IMR-90 (cell line): ENCODE data around the gene NR4A2. TPM values are rescaled to one million over a fixed set of nuclear protein-coding genes. Genes with fewer than 3 reads are reported as not detected.

Source experiments
- ATAC-seq: fragments of 200-7000 bp; cut with Tn5 transposase; 2 replicates; pipeline ENCODE4 v1.9.1; 2020; ENCODE audit warnings: low read depth, mild to moderate bottlenecking, moderate library complexity
- BruUV-seq: library from RNA; stranded (reverse); fragments of 400-500 nt; replicated peaks from 2 replicates; lab custom pipeline; 2021; lab: Mats Ljungman, UMichigan
- CTCF ChIA-PET: fragments of 300-600 bp; formaldehyde crosslinking; extraction: SDS; loops from one replicate; lab custom pipeline; 2021; ENCODE audit warnings: antibody characterized with exemption; lab: Yijun Ruan, JAX
- POLR2A ChIA-PET: fragments of 300-600 bp; sonication (Branson Sonifier 250); formaldehyde crosslinking; loops from one replicate; lab custom pipeline; 2022; ENCODE audit warnings: antibody characterized with exemption; ENCODE audit not compliant: unreplicated experiment; lab: Charles Lee
- DNase-seq: peaks from one replicate; pipeline ENCODE4 v3.0.0; 2013
- H2AFZ ChIP-seq: replicated peaks from 2 replicates; pipeline ENCODE3; 2013; ENCODE audit warnings: low read length, mild to moderate bottlenecking; ENCODE audit not compliant: poor library complexity
- H2AK5ac ChIP-seq: 2 replicates; pipeline ENCODE4 v1.6.1; 2013; ENCODE audit warnings: low read depth, low read length, inconsistent platforms
- H2AK9ac ChIP-seq: replicated peaks from 2 replicates; pipeline ENCODE3; 2013; ENCODE audit warnings: mild to moderate bottlenecking, low read depth, low read length, moderate library complexity; ENCODE audit not compliant: poor library complexity
- H2BK120ac ChIP-seq: 2 replicates; pipeline ENCODE4 v1.6.1; 2013; ENCODE audit warnings: low read depth, low read length, inconsistent platforms
- H2BK15ac ChIP-seq: 3 replicates; pipeline ENCODE4 v1.6.1; 2013; ENCODE audit warnings: low read depth, low read length, inconsistent platforms
- H2BK20ac ChIP-seq: 2 replicates; pipeline ENCODE4 v1.6.1; 2013; ENCODE audit warnings: low read depth, mild to moderate bottlenecking, inconsistent platforms, low read length, moderate library complexity
- H2BK5ac ChIP-seq: 2 replicates; pipeline ENCODE4 v1.6.1; 2013; ENCODE audit warnings: mild to moderate bottlenecking, low read depth, low read length, inconsistent platforms; ENCODE audit not compliant: poor library complexity, severe bottlenecking
- H3K14ac ChIP-seq: replicated peaks from 2 replicates; pipeline ENCODE4 v1.6.1; 2013; ENCODE audit warnings: low read depth, low read length, inconsistent platforms
- H3K18ac ChIP-seq: 2 replicates; pipeline ENCODE4 v1.6.1; 2013; ENCODE audit warnings: low read depth, low read length, control low read depth
- H3K23ac ChIP-seq: 2 replicates; pipeline ENCODE4 v1.6.1; 2013; ENCODE audit warnings: low read depth, low read length, inconsistent platforms
- H3K27ac ChIP-seq: 2 replicates; pipeline ENCODE4 v1.5.1; 2013; ENCODE audit warnings: mild to moderate bottlenecking, control low read depth, low read length; ENCODE audit not compliant: insufficient read depth
- H3K27me3 ChIP-seq: 2 replicates; pipeline ENCODE4 v1.6.1; 2013; ENCODE audit warnings: low read length; ENCODE audit not compliant: control insufficient read depth, insufficient read depth
- H3K36me3 ChIP-seq: 2 replicates; pipeline ENCODE4 v1.6.1; 2013; ENCODE audit warnings: low read length, mixed read lengths; ENCODE audit not compliant: control insufficient read depth, insufficient read depth
- H3K4ac ChIP-seq: 2 replicates; pipeline ENCODE4 v1.6.1; 2013; ENCODE audit warnings: low read depth, low read length, inconsistent platforms
- H3K4me1 ChIP-seq: 2 replicates; pipeline ENCODE4 v1.6.1; 2013; ENCODE audit warnings: low read length, mixed read lengths; ENCODE audit not compliant: control insufficient read depth, insufficient read depth
- H3K4me2 ChIP-seq: 2 replicates; pipeline ENCODE4 v1.6.1; 2013; ENCODE audit warnings: low read depth, mild to moderate bottlenecking, control low read depth, low read length, moderate library complexity
- H3K4me3 ChIP-seq: 2 replicates; pipeline ENCODE4 v1.5.1; 2013; ENCODE audit warnings: low read depth, mild to moderate bottlenecking, control low read depth, low read length, moderate library complexity; ENCODE audit not compliant: insufficient read depth
- H3K56ac ChIP-seq: 2 replicates; pipeline ENCODE4 v1.6.1; 2013; ENCODE audit warnings: low read length, inconsistent platforms; ENCODE audit not compliant: insufficient read depth; ENCODE audit errors: extremely low read depth
- H3K79me1 ChIP-seq, 2 experiments: 2 replicates each; pipeline ENCODE4 v1.6.1; 2013; ENCODE audit warnings: low read length in 2 of 2, inconsistent platforms in 1 of 2, low read depth in 1 of 2
- H3K9ac ChIP-seq: 2 replicates; pipeline ENCODE4 v1.6.1; 2013; ENCODE audit warnings: low read depth, low read length, control low read depth
- H3K9me1 ChIP-seq: 2 replicates; pipeline ENCODE4 v1.6.1; 2013; ENCODE audit warnings: low read length, inconsistent platforms; ENCODE audit not compliant: insufficient read depth
- H3K9me3 ChIP-seq: 2 replicates; pipeline ENCODE4 v1.6.1; 2013; ENCODE audit warnings: low read length; ENCODE audit not compliant: control insufficient read depth, insufficient read depth
- H4K20me1 ChIP-seq: 2 replicates; pipeline ENCODE4 v1.6.1; 2013; ENCODE audit warnings: low read length, inconsistent platforms; ENCODE audit not compliant: insufficient read depth
- H4K5ac ChIP-seq: 2 replicates; pipeline ENCODE4 v1.6.1; 2013; ENCODE audit warnings: mild to moderate bottlenecking, low read depth, low read length, control low read depth
- H4K8ac ChIP-seq, 2 experiments: 2 replicates each; pipeline ENCODE4 v1.6.1; 2013; ENCODE audit warnings: low read depth in 2 of 2, low read length in 2 of 2, control low read depth in 1 of 2, inconsistent platforms in 1 of 2
- H4K91ac ChIP-seq: 2 replicates; pipeline ENCODE4 v1.6.1; 2013; ENCODE audit warnings: low read depth, low read length, inconsistent platforms; ENCODE audit not compliant: insufficient read depth
- FOS ChIP-seq: fragments of 150-350 bp; IDR thresholded peaks from 2 replicates; pipeline ENCODE4 v1.6.1; 2016; ENCODE audit warnings: low read depth, low read length
- MAZ ChIP-seq: IDR thresholded peaks from 2 replicates; pipeline ENCODE4 v1.6.1; 2012; ENCODE audit warnings: low read depth, mild to moderate bottlenecking, low read length, improper control_type of control experiment, moderate library complexity, borderline replicate concordance
- MXI1 ChIP-seq: IDR thresholded peaks from 2 replicates; pipeline ENCODE4 v1.6.1; 2012; ENCODE audit warnings: low read depth, mild to moderate bottlenecking, low read length, moderate library complexity, borderline replicate concordance
- NFE2L2 ChIP-seq: fragments of 150-350 bp; IDR thresholded peaks from 2 replicates; pipeline ENCODE4 v1.6.1; 2016; ENCODE audit warnings: low read depth, mild to moderate bottlenecking, low read length
- SMC3 ChIP-seq: fragments of 150-350 bp; IDR thresholded peaks from 2 replicates; pipeline ENCODE4 v1.6.1; 2016; ENCODE audit warnings: low read depth, mild to moderate bottlenecking, antibody characterized with exemption, low read length, moderate library complexity
- USF2 ChIP-seq: fragments of 150-350 bp; IDR thresholded peaks from 2 replicates; pipeline ENCODE4 v1.6.1; 2017; ENCODE audit warnings: mild to moderate bottlenecking, antibody characterized with exemption, low read length, low read depth
- WGBS, 2 experiments: methylation state at CpG; one replicate each; pipeline versions ENCODE4 v1.1.5 to v1.1.7; 2013; ENCODE audit warnings: missing lambda C conversion rate in 2 of 2; ENCODE audit not compliant: insufficient read length in 1 of 2; ENCODE audit errors: extremely low coverage in 2 of 2; 5-methylcytosine and 5-hydroxymethylcytosine counted together
- dilution Hi-C: fragments of 300-500 bp; cut with HindIII; formaldehyde crosslinking; loops from one replicate; pipeline ENCODE4 v1.14.3; 2018; ENCODE audit warnings: low sequenced_read_pairs; ENCODE audit not compliant: unreplicated experiment
- in situ Hi-C: fragments of 300-500 bp; cut with MboI; formaldehyde crosslinking; loops from 3 replicates; pipeline ENCODE4 v1.14.3; 2019; ENCODE audit warnings: low sequenced_read_pairs, inconsistent platforms, mixed read lengths
- intact Hi-C: fragments of 100-400 bp; cut with micrococcal nuclease; formaldehyde crosslinking; loops from 2 replicates; pipeline ENCODE4 v1.10.0; 2022
- polyA plus RNA-seq, 3 experiments: library from polyadenylated mRNA; depleted of rRNA; stranded (reverse); fragments of >200 nt; gene quantifications; 2 replicates each; pipeline ENCODE4 v1.2.3, GENCODE V29; 2012; ENCODE audit warnings: low replicate concordance in 1 of 3
- total RNA-seq: library from RNA; depleted of rRNA; stranded (reverse); fragments of >200 nt; gene quantifications from 2 replicates; pipeline ENCODE4 v1.2.3, GENCODE V29; 2012

The NR4A2 gene
- total and polyA plus RNA-seq, 2 of the 4 experiments (the other 2 are of a cell fraction) = 0.72 to 2.3 TPM

GRCh38 chr2:156300337-156300736, 32.2 kb downstream of the NR4A2 start:
- no peak overlapping the region for H2AK5ac ChIP-seq
- no peak overlapping the region for H4K91ac ChIP-seq
- no peaks in the 10 kb centered on the region for H3K36me3 ChIP-seq
- no peak overlapping the region for H2BK15ac ChIP-seq
- TF ChIP-seq MXI1 (no peak), NFE2L2 (no peak), FOS (no peak), USF2 (no peak), SMC3 (no peak), MAZ (no peak)
- H4K5ac ChIP-seq = no peak overlapping the region
- no peaks in the 10 kb centered on the region for H3K9me1 ChIP-seq
- BruUV-seq = no TSS peak
- H4K8ac ChIP-seq = no peak overlapping the region
- H3K79me1 ChIP-seq = no peaks in the 10 kb centered on the region
- no peak overlapping the region for H3K56ac ChIP-seq
- H2BK20ac ChIP-seq = no peak overlapping the region
- no peaks in the 10 kb centered on the region for H4K20me1 ChIP-seq
- no peak overlapping the region for H2BK120ac ChIP-seq
- H2BK5ac ChIP-seq = no peak overlapping the region
- in situ Hi-C loops (no loop called here), intact Hi-C loops (no loop called here), dilution Hi-C loops (no loop called here)
- no peak overlapping the region for H2AFZ ChIP-seq
- H3K18ac ChIP-seq = no peak overlapping the region
- no peak overlapping the region for H3K9ac ChIP-seq
- H3K4me2 ChIP-seq = no peak overlapping the region
- no peak overlapping the region for H3K4me3 ChIP-seq
- DNase-seq = no peak
- ChIA-PET POLR2A (no interaction called here), CTCF (no interaction called here)
- H3K27ac ChIP-seq = no peak overlapping the region
- no peaks in the 10 kb centered on the region for H3K9me3 ChIP-seq
- WGBS, 2 experiments = no CpG with 5 or more reads among the region's 1 CpG
- H2AK9ac ChIP-seq = no peak overlapping the region
- H3K23ac ChIP-seq = no peak overlapping the region
- H3K27me3 ChIP-seq = no peaks in the 10 kb centered on the region
- no peak overlapping the region for H3K14ac ChIP-seq
- H3K4ac ChIP-seq = no peak overlapping the region
- no peaks in the 10 kb centered on the region for H3K4me1 ChIP-seq
- no peak for ATAC-seq
